GM21515 (cell line): Measurements from ENCODE around the gene IQSEC1.

Experiments
- ATAC-seq: cut with Tn5 transposase; IDR thresholded peaks from one replicate; pipeline ENCODE4 v1.9.1; 2021; ENCODE audit not compliant: unreplicated experiment

The IQSEC1 gene

DNA sequence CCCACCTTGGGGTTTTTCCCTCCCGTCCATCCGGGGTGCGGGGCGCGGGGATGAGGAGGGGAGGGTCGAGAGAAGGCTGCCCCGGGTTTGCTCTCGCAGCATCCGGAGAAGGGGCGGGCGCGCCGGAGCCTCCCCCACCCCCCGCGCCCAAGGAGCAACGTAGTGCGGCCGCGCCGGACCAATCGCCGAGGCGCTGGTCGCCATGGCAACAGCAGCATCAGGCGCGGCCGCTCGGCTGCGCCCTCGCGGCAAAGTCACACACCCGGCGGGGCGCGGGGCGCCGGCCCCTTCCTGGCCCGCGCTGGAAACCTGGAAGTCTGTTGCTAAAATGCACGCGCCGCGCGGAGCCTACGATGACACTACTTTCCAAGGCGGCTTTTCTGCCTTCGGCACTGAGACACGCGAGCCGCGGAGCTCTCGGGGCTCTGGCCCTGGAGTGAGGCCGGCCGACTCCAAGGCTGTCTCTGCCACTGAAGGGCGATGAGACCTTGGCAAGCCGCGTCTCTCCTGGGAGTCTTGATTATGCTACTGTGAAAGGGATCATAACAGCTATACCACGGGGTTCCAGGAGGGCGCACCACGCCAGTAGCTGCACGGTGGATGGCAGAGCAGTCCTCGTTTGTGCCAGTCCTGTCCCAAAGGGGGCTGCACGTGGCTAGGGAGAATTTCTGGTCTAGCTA is at the start of gene IQSEC1:
IQSEC1 (minus strand) TSS at position 104 of the 680 bp plus-strand sequence. CDS start 415 bp downstream, outside the sequence.
- peak; percentile 67 for ATAC-seq

DNA sequence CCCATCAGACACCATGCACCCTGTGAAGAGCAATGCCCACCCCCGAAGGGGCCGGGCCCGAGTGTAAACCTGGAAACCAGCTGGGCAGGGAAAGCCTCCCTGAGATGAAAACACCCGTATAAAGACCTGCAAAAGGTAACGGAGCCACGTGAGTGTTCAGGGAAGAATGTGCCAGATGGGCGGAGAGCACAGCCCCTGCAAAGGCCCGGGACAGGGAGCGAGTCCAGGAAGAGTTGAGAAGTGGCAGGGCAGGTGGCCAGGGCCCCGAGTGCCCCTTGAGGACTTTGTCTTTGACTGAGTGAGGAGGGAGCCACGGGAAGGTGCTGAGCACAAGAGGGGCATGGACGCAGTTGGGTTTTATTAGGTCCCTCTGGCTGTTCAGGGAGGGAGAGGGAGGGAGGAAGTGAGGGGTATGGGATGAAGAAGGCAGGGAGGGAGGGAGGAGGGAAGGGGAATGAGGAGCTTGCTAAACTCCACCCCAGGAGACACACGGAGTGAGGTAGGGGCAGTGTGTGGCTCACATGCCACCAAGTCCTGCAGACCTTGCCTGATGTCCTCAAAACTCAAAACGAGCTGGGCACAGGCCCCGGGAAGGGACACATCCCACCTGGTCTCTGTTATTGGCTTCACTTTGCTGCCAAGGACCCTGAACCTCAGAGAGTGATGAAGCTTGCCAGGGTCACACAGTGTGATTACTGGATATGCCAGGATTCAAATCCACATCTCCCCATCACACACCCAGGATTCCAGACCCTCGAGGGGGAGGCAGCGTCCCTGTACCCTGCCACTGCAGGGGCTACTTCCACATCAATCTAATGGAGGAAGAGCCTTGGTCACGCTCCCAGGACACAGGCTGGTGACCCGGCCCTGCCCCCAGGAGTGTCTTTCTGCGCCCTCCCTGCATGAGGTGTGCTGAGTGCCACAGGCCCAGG is 49.1 kb upstream of the IQSEC1 start:
- ATAC-seq, result no peak

DNA sequence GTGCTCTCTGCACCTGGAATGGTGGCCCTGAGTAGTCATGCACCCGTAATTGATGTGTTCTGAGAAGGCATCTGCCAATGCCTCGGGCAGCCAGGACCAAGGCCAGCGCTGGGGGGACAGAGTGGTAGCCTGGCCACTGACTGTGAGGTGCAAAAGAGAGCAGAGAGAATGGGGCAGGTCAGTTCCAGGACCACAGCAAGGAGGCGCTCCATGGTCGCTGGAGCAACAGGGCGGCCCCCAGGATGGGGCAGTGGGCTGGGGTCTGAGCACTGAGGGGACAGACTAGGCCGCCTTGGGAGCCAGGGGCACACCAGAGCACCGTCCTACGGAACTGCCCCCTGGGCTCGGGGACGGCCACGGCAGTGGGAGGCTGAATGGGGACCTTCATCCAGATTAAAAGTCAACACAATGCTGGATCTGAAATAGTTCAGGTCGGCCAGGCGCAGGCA is 48.3 kb upstream of the IQSEC1 start:
- ATAC-seq, result no peak

DNA sequence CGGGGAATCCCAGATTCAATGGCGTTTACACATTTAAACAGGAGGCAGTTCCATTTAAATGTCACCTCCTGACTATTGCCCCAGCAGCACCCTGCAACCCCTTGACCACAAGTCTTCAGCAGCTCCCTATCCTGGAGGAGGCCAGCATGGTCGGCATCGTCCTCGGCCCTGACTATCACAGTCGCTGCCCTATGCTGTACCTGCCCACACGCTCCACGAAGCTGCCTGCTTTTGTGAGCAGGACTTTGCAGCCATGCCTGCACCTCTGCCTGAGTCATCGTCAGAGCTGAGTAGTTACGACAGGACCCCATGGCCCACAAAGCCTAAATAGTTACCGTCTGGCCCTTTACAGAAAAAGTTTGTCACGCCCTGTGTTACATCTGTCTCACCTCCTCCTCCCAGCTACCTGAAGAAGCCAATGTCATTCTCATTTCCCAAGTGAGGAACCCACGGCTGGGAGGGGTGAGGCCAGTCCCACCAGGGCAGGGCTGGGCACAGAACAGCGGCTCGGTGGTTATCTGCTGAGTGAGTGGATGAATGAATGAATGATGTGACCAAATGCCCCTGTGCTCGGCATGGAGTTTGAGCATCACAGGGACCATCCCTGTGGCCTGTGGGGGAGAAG is 47.8 kb upstream of the IQSEC1 start:
- ATAC-seq, result no peak

DNA sequence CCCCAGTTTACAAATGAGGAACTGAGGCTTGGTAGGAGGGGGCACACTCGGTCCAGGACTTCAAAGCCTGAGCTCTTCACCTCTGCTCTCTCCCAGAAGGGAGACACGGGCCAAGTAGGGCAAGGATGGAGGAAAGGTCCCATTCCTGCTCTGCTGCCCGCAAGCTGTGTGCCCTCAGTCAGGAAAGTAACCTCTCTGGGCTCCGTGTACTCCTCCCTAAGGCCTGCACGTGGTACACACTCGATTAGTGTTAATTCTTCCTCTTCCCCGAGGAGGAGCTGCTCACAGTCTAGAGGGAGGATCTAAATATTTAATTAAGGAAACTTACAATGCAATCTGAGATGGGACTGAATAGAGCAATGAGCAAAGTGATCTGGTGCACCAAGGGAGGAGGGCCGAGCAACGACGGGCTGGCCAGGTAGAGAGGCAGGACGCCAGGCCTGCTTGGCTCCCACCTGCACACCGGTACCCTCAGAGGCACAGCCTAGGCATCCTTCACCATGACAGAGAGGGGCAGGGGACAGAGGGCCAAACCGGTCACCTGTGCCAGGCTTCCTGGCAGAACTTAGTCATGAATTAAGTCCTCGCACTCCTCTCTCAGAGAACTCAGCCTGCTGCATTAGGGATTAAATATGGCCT is 47.2 kb upstream of the IQSEC1 start:
- no peak for ATAC-seq

DNA sequence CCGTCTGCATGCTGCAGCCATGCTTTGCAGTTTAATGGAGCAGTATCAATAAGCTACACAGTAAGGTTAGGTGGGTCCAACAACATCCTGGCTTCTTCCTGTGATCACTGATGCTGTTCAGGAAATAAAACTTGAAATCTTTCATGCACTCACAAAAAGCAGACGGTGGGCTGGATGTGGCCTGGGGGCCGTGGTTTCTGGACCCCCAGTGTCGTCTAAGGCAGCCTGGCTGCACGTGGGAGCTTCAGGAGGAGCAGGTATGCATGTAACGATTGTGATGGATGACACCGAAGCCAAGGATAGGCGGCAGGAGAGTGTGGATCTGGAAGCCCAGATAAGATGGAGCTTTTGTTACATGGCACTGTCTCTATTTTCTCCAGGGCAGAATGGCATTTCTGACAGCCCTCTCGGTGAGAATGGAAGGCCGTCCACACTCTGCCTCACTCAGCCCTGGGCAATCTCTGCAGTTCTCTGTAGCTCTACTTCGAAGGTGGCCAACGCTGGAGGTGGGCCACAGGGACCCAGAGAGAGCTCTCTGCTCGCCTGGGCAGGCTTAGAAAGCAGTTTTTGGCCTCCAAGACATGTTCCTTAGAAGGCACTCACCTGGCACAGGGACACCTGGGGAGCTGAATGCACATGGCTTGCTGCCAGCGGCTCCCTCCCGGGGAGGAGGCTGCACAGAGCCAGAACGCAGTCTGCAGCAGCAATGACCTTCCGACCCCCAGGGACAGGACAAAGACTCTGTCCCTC is 46.4 kb upstream of the IQSEC1 start:
- no peak for ATAC-seq

DNA sequence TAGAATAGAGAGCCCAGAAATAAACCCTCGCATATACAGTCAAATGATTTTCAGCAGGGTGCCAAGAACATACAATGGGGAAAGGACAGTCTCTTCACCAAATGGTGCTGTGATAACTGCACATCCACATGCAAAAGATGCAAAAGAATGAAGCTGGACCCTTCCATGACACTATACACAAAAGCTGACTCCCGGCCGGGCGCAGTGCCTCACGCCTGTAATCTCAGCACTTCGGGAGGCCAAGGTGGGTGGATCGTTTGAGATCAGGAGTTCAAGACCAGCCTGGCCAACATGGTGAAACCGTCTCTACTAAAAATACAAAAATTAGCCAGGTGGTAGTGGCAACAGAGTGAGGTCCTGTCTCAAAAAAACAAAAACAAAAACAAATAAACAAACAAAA is 43.2 kb upstream of the IQSEC1 start:
- no peak for ATAC-seq

DNA sequence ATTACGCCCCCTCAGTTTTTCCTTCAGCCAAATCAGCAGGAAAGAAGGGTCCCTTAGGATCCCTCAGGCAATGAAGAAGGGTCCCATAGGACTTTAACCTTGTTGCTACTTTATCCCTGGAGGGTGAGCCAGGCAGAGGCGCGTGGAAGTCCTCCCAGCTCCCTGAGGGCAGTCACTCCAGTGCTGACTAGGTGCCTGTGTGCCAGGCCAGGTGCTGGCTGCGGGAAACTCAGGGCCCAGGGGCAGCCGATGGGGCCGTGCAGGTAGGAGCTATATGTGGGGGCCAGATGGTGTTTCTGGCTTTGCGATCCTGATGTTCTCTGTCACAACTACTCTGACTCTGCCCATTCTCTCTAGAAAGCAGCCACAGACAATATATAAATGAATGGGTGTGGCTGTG is 42.8 kb upstream of the IQSEC1 start:
- no peak for ATAC-seq

DNA sequence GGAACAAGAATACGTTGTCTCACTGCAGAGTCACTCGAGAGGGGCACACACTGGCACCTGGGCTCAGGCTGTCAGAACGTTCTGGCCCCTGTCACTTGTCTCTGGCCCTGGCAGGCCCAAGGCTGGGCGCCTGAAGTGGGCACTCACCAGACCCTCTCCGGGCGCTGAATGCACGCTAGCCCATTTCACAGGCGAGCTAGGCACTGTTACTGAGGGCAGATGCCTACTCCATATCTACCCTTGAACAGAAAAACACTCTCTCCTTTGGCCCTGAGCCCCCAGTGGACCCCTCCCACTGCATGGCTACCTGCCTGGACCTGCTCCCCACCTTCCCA is 42.3 kb upstream of the IQSEC1 start:
- ATAC-seq, result no peak

DNA sequence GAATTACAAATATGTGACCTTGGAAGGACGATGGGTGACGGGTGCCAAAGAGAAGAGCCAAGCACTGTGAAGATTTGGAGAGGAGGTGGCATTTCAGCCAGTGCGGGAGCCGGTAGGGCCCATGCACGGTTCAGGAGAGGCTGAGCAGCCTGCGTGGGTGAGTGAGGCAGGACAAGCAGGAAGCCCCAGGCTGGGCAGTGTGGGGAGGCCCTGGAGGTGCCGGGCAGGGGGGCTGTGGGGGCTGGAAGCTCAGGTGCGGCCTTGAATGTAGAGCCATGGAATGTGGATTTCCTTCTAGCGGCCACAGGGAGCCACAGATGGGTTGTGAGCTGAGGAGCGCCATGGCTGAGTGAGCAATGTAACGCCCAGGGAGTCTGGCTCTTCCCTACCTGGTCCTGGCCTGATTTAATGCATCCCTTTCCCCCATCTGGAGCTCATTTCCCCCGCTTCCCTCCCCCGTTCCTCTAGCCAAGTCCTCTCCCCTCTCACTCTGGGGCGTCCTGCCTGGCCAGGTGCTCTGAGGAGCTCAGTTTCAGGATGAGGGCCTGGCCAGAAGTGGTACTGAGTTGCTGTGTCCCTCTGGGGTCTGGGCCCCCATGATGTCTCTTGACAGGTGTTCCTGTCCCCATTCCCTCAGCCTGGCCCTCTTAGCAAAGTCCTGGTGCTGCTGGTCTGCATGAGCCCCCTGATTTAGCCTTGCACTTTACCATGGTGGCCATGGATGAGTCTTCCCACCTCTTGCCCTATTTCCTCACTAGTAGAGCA is 41.8 kb upstream of the IQSEC1 start:
- no peak for ATAC-seq

DNA sequence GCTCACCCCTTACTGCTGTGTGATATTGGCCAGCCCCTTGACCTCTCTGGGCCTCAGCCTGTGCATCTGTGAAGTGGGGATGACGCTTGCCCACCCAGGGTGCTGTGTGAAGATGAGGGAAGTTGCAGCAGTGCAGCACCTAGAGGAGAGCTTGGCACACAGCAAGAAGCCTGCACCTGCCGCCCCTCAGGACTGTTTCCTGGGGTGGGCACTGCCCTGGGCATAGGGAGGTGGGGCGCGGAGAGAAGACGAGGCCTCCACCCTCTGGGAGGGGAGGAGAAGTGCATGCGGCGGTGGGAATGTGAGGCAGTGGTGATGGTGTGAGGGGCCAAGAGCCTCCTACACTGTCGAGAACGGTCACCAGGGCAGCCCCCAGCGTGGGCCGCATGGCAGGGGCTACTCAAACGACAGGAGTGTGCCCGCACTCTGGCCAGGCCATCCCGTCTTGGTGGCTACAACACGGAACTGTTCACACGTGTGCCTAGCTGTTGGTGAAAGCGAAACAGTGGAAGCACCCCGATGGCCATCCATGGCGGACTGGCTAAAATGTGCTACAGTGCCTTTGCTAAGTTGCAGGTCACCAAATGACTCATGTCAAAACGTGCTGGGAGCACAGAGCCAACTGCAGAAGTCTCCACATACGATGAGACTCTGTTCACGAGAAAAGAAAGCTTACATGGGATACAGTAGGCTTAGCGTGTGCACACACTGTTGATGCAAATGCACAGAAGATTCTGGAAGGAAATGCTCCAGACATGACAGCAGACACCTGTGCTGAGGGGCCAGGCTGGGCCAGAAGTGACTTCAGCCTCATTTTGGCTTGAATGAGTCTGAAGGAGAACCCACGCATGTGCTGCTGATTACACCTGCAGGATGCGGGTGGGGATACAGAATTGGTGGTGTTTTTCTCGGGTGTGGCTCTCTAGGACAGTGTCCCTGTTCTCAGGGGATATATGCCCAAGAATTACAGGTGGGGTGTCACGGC is 40.4 kb upstream of the IQSEC1 start:
- no peak for ATAC-seq

DNA sequence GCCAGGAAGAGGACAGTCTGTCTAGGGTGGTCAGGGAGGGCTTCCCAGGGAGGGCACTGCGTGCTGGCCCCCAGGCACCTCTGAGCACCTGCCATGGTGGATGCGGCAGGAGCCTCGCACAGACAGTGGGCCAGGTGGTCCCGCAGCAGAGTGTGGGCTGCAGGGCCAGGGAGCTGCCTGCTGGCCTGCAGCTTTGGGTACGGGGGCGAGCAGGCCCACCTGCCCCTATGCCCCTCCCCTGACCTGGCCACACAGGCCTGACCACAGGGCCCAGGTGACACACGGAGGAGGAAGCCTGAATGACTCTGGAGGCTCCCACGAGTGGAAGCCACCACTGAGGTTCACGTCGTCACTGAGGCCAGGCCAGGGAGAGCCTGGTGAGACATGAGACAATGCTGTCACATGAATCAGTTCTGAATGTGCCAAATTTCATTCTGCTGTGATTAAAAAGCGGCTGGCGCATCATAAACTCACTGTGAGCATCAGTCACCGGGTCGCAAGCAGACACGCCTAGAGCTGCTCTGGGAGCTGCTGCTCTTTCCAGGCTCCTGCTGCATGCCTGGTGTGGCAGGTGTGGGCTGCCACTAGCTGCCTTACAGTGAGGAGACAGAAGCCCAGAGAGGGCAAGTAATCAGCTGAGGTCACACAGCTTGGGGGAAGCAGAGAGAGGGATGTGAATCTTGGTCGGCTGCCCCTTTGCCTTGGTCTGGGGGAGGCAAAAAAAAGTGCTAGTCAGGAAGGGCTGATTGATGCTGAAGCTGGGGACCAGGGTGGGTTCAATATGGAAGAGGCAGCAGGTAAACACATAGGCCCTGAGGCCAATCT is 39.5 kb upstream of the IQSEC1 start:
- ATAC-seq, result no peak

DNA sequence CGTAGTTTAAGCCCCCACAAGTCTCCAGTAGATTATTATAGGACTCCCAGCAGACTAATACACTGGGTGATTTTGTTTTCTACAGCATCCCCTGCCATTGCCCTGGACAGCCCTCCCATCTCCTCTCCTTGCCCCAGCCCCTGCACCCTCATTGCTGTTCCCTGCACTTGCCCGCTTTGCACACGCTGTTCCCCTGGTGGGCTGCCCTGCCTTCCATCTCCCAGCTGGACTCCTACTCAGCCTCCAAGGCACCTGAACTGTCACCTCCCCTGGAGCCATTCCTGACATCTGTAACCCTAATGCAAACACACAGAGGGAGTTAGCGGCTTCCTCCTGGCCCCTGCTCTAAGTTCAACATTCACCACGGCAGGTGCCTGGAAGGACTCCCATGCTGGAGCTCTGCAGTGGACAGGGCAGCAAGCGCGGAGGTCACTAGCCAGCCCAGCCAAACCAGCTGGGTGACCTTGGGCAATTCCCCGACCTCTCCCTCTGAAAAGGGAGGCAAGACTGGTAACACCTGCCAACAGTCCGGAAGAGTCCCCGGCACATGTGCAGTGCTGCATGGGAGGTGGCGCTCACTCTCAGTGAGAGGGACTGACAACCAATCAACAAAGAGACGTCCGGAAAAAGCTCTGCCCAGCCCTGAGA is 38.8 kb upstream of the IQSEC1 start:
- no peak for ATAC-seq

DNA sequence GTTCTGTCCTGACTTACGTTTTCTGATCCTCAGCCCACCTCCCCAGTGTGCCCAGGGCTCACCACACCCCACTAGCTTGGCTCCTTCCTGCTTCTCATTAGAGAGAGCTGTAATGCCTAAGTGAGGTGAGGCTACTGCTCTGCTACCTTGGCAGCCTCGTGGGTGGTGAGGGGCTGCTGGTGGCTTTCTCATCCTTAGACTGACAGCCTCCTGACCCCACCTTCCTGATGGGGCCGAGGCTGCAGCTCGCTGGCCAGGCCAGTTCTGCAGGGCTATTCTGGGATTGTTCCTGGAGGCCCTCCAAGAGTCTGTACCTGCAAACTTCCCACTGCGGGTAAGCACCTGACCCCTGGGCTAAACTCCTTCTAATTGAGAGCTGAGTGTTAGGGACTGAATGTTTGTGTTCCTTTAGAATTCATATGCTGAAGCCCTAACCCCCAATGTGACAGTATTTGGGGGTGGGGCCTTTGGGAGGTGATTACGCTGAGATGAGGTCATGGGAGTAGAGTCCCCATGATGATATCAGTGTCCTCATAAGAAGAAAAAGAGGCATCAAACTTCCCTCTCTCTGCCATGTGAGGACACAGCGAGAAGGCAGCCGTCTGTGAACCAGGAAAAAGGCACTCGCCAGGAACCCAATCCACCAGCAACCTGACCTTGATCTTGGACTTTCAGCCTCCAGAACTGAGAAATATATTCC is 38.1 kb upstream of the IQSEC1 start:
- ATAC-seq, result no peak

DNA sequence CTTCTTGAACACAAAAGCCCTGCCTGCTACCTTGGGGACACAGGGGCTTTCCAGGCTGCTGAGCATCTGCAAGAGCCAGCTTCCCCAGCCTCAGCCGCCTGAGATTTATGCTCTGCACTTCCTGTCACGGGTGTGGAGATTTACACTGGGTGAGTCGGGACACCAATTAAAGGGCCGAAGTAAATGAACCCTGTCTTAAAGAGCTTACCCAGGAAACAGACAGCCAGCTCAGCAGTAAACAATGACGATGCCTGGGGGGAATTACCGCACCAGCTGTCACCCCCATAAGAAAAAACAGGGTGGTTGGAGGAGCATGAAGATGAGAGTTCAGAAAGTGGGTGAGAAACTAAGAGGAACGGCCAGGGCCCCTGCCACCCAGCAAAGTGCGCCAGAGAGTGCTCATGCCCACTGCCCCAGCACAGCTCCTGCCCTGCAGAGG is 37.5 kb upstream of the IQSEC1 start:
- ATAC-seq, result peak; percentile 64

DNA sequence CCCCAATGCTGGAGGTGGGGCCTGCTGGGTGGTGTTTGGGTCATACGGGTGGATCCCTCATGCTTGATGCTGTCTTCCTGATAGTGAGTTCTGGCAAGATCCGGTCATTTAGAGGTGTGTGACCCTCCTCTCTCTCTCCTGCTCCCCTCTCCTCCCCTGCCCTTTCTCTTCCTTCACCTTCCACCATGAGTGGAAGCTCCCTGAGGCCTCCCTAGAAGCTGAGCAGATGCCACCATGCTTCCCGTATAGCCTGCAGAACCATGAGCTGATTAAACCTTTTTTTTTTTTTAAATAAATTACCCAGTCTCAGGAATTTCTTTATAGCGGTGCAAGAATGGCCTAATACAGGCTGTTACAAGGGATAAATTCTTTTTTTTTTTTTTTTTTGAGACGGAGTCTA is 36.3 kb upstream of the IQSEC1 start:
- ATAC-seq, result no peak

DNA sequence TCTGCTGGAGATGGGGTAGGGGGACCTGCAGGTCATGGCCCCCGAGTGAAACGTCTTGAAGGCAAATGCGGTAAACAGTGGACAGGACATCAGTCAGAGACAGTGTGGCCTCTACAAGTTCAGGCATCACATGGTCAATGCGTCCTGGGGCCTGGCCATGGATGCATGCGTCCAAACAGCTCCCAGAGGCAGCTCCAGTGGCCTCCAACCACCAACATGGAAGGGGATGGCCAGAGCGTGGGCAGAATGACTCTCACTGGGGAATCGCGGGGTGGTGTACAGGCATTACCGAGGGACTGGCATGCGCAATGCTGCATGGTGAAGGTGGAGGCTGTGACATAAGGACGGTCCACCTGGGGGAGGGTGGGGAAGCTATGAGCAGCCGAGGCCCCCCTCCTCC is 35.6 kb upstream of the IQSEC1 start:
- ATAC-seq, result no peak
